GM21526 (cell line): ENCODE results near the gene AATK.

Source experiments
- ATAC-seq: cut with Tn5 transposase; IDR thresholded peaks from one replicate; pipeline ENCODE4 v1.9.1; 2021; ENCODE audit warnings: moderate library complexity; ENCODE audit not compliant: unreplicated experiment, low FRiP score

The AATK gene

GRCh38 chr17:81196505-81197408 lies 30.7 kb upstream of the AATK start:
- ATAC-seq = no peak

- ATAC-seq = no peak
Measured at GRCh38 chr17:81195941-81196495, 30.0 kb upstream of the AATK start.

GRCh38 chr17:81194941-81195901 lies 29.2 kb upstream of the AATK start:
- no peak for ATAC-seq

GRCh38 chr17:81194225-81194760 lies 28.3 kb upstream of the AATK start:
- no peak for ATAC-seq

- no peak for ATAC-seq
Measured at GRCh38 chr17:81193470-81194224, 27.6 kb upstream of the AATK start.

GRCh38 chr17:81193051-81193410 lies 27.0 kb upstream of the AATK start:
- ATAC-seq = no peak

- ATAC-seq = no peak
Measured at GRCh38 chr17:81192386-81193050, 26.5 kb upstream of the AATK start.

- no peak for ATAC-seq
Measured at GRCh38 chr17:81191646-81192045, 25.6 kb upstream of the AATK start.

- no peak for ATAC-seq
Measured at GRCh38 chr17:81191116-81191515, 25.1 kb upstream of the AATK start.

GRCh38 chr17:81190591-81190990 lies 24.6 kb upstream of the AATK start:
- no peak for ATAC-seq

GRCh38 chr17:81189670-81190530 lies 23.9 kb upstream of the AATK start:
- ATAC-seq = no peak

- no peak for ATAC-seq
Measured at GRCh38 chr17:81189016-81189415, 23.0 kb upstream of the AATK start.

GRCh38 chr17:81188491-81188840 lies 22.4 kb upstream of the AATK start:
- no peak for ATAC-seq

GRCh38 chr17:81187586-81188490 lies 21.8 kb upstream of the AATK start:
- ATAC-seq = no peak

- no peak for ATAC-seq
Measured at GRCh38 chr17:81187120-81187519, 21.1 kb upstream of the AATK start.

- ATAC-seq = no peak
Measured at GRCh38 chr17:81186203-81186602, 20.2 kb upstream of the AATK start.

GRCh38 chr17:81184555-81184954 lies 18.5 kb upstream of the AATK start:
- no peak for ATAC-seq

- ATAC-seq = no peak
Measured at GRCh38 chr17:81183807-81184206, 17.8 kb upstream of the AATK start.
